K562 (cell line): ENCODE data around the gene ARHGEF17. TPM values are rescaled to one million over a fixed set of nuclear protein-coding genes. Genes with fewer than 3 reads are reported as not detected.

Source experiments
- CEBPG ChIP-seq, 3 experiments: fragments of 200-800 bp in 1 of 3; sonication (Bioruptor generic) in 1 of 3; sonication (generic) in 1 of 3; formaldehyde crosslinking in 1 of 3; IDR thresholded peaks in 2 of 3; conservative IDR thresholded peaks in 1 of 3; 2 replicates each; pipeline versions ENCODE4 v1.6.1 to v1.8.0; 2016 to 2022; ENCODE audit warnings: missing compliant biosample characterization in 2 of 3, missing genetic modification characterization in 2 of 3, mild to moderate bottlenecking in 1 of 3, missing genetic modification reagents in 1 of 3
- CREB1 ChIP-seq, 2 experiments: sonication (generic) in 1 of 2; formaldehyde crosslinking in 1 of 2; IDR thresholded peaks; 2 replicates each; pipeline versions ENCODE4 v1.6.1 to v1.8.0; 2012 to 2022; ENCODE audit warnings: inconsistent platforms in 1 of 2, mild to moderate bottlenecking in 1 of 2, missing genetic modification reagents in 1 of 2, moderate library complexity in 1 of 2
- CTBP1 ChIP-seq: fragments of 450-650 bp; IDR thresholded peaks from 2 replicates; pipeline ENCODE4 v1.6.1; 2016; ENCODE audit warnings: borderline replicate concordance
- ID3 ChIP-seq, 2 experiments: fragments of 250-450 bp in 1 of 2; fragments of 450-650 bp in 1 of 2; sonication (Bioruptor Pico) in 1 of 2; IDR thresholded peaks; 2 replicates each; pipeline versions ENCODE4 v1.6.1 to v1.8.0; 2016 to 2021; ENCODE audit warnings: mild to moderate bottlenecking in 2 of 2, moderate library complexity in 2 of 2, missing compliant biosample characterization in 1 of 2, missing genetic modification characterization in 1 of 2
- KHSRP ChIP-seq: fragments of 450-650 bp; IDR thresholded peaks from 2 replicates; pipeline ENCODE4 v1.6.1; 2017
- L3MBTL2 ChIP-seq: fragments of 450-650 bp; IDR thresholded peaks from 2 replicates; pipeline ENCODE4 v1.6.1; 2016; ENCODE audit warnings: mild to moderate bottlenecking, moderate library complexity
- MAX ChIP-seq: sonication (generic); formaldehyde crosslinking; IDR thresholded peaks from 2 replicates; pipeline ENCODE4 v1.9.0; 2022; ENCODE audit warnings: mild to moderate bottlenecking, missing genetic modification reagents
- NFRKB ChIP-seq: fragments of 450-650 bp; IDR thresholded peaks from 2 replicates; pipeline ENCODE4 v1.6.1; 2016; ENCODE audit warnings: low read depth
- PREB ChIP-seq: sonication (generic); formaldehyde crosslinking; IDR thresholded peaks from 2 replicates; pipeline ENCODE4 v1.8.1; 2023; ENCODE audit warnings: mild to moderate bottlenecking, missing genetic modification reagents
- TAF9B ChIP-seq: fragments of 450-650 bp; IDR thresholded peaks from 2 replicates; pipeline ENCODE4 v1.6.1; 2018; ENCODE audit warnings: mild to moderate bottlenecking; ENCODE audit not compliant: partially characterized antibody
- ZNF592 ChIP-seq: fragments of 450-650 bp; IDR thresholded peaks from 2 replicates; pipeline ENCODE4 v1.6.1; 2017; ENCODE audit warnings: antibody characterized with exemption, mild to moderate bottlenecking
- polyA plus RNA-seq, 8 experiments: library from polyadenylated mRNA; depleted of rRNA in 4 of 8; stranded (reverse) in 5 of 8; unstranded in 3 of 8; fragments of >200 nt; fragmentation: Nextera tagmentation in 2 of 8; fragmentation: Illumina TruSeq in 1 of 8; extraction: Ambion mirVana in 2 of 8; extraction: Trizol in 1 of 8; gene quantifications; 2 replicates each; pipeline versions ENCODE4 v1.2.1 to v1.2.3, GENCODE V29; 2011 to 2014; ENCODE audit warnings: inconsistent platforms in 1 of 8, missing spikeins in 1 of 8
- total RNA-seq, 7 experiments: library from RNA; depleted of rRNA in 6 of 7; stranded (reverse); fragments of >200 nt in 6 of 7; fragmentation: Illumina TruSeq in 2 of 7; extraction: Trizol in 2 of 7; gene quantifications; 2 replicates each; pipeline versions ENCODE4 v1.2.1 to v1.2.3, GENCODE V29; 2011 to 2021; ENCODE audit warnings: low replicate concordance in 1 of 7
- TF ChIP-seq, protein P1 (sequence below), 3 experiments: IDR thresholded peaks in 2 of 3; conservative IDR thresholded peaks in 1 of 3; 2 replicates each; pipeline ENCODE4 v1.5.1; 2011 to 2012; ENCODE audit warnings: low read length in 3 of 3, mild to moderate bottlenecking in 3 of 3, control low read depth in 2 of 3, improper control_type of control experiment in 1 of 3, inconsistent platforms in 1 of 3, low read depth in 1 of 3, mixed read lengths in 1 of 3, moderate library complexity in 1 of 3; ENCODE audit not compliant: insufficient read depth in 2 of 3
- TF ChIP-seq, protein P2 (sequence below), 2 experiments: IDR thresholded peaks; 2 replicates each; pipeline ENCODE4 v1.6.1; 2011; ENCODE audit warnings: borderline replicate concordance in 1 of 2, control low read depth in 1 of 2, low read depth in 1 of 2, low read length in 1 of 2, mild to moderate bottlenecking in 1 of 2, mixed read lengths in 1 of 2, moderate library complexity in 1 of 2; ENCODE audit not compliant: insufficient read depth in 1 of 2, insufficient read length in 1 of 2, poor library complexity in 1 of 2, severe bottlenecking in 1 of 2; ENCODE audit errors: extremely low read depth in 1 of 2

The ARHGEF17 gene
- total and polyA plus RNA-seq, 9 of the 15 experiments (the other 6 are each of a cell fraction or from before 2014, with no cell fraction given): 0.04 to 0.68 (median 0.10) TPM; not detected in 2

DNA sequence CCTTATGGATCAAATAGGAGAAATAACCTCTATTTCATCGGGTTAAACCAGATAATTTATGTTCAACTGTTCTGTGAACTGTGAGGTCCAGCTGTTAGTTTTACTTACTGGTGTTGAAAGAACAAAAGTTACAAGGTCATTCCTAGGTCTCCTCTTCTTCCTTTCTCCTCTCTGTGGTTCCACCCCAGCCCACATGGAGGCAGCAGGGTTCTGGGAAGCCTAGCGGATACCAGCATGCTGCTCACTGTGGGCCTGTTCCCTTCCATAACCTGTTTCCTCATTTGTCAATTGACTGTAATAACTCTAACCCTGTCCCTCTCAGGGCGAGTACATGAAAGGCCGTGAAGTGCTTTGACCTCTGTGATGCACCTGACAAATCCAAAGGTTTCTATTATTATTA, 96.0 kb downstream of the ARHGEF17 start (continued):
- no peak for TF ChIP-seq CREB1 (IDR thresholded peaks at IDR 0.05)
- 0 out of 2 replicates have a peak, but pooled peaks have one; percentile 15 for TF ChIP-seq CREB1 (CRISPR knock-in tag; IDR thresholded peaks at IDR 0.05)
- 0 out of 2 replicates have a peak, but pooled peaks have one; percentile 20 for TF ChIP-seq CTBP1
- no peak for TF ChIP-seq ZNF592
- TF ChIP-seq NFRKB: no peak
- TF ChIP-seq KHSRP: no peak
- TF ChIP-seq CEBPG (CRISPR knock-in tag; IDR thresholded peaks at IDR 0.05): 0 out of 2 replicates have a peak, but pooled peaks have one; percentile 12
- no peak for TF ChIP-seq CEBPG (tag; conservative IDR thresholded peaks at IDR 0.05 in 1 of 2, IDR thresholded peaks at IDR 0.05 in 1 of 2)
- peak; percentile 50 for TF ChIP-seq L3MBTL2
- TF ChIP-seq TAF9B: no peak
- TF ChIP-seq PREB (CRISPR knock-in tag): no peak
- TF ChIP-seq, protein P1, sequence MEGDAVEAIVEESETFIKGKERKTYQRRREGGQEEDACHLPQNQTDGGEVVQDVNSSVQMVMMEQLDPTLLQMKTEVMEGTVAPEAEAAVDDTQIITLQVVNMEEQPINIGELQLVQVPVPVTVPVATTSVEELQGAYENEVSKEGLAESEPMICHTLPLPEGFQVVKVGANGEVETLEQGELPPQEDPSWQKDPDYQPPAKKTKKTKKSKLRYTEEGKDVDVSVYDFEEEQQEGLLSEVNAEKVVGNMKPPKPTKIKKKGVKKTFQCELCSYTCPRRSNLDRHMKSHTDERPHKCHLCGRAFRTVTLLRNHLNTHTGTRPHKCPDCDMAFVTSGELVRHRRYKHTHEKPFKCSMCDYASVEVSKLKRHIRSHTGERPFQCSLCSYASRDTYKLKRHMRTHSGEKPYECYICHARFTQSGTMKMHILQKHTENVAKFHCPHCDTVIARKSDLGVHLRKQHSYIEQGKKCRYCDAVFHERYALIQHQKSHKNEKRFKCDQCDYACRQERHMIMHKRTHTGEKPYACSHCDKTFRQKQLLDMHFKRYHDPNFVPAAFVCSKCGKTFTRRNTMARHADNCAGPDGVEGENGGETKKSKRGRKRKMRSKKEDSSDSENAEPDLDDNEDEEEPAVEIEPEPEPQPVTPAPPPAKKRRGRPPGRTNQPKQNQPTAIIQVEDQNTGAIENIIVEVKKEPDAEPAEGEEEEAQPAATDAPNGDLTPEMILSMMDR (IDR thresholded peaks at IDR 0.05 in 2 of 3, conservative IDR thresholded peaks at IDR 0.05 in 1 of 3; ENCODE audit: insufficient read depth in 2 of 3, low read depth in 1 of 3, low read length in 3 of 3): peak; percentile 80 to 83 (median 81)
- peak; percentile 61 for TF ChIP-seq MAX (CRISPR knock-in tag)
- TF ChIP-seq ID3 (CRISPR knock-in tag; IDR thresholded peaks at IDR 0.05): no peak
- 0 out of 2 replicates have a peak, but pooled peaks have one; percentile 16 for TF ChIP-seq ID3 (tag; IDR thresholded peaks at IDR 0.05)
- TF ChIP-seq, protein P2, sequence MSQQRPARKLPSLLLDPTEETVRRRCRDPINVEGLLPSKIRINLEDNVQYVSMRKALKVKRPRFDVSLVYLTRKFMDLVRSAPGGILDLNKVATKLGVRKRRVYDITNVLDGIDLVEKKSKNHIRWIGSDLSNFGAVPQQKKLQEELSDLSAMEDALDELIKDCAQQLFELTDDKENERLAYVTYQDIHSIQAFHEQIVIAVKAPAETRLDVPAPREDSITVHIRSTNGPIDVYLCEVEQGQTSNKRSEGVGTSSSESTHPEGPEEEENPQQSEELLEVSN (IDR thresholded peaks at IDR 0.05; ENCODE audit: borderline replicate concordance in 1 of 2, extremely low read depth in 1 of 2, insufficient read depth in 1 of 2, insufficient read length in 1 of 2, low read depth in 1 of 2, low read length in 1 of 2, poor library complexity in 1 of 2, severe bottlenecking in 1 of 2): peak in 1 of 2 experiments; percentile 23
